GM23338 (cell line): Measurements from ENCODE around the gene RIPK4.

Source experiments
- CREB1 ChIP-seq: fragments of 250-450 bp; sonication (Bioruptor Pico); IDR thresholded peaks from 2 replicates; pipeline ENCODE4 v1.5.0; 2020; ENCODE audit warnings: low read depth, mild to moderate bottlenecking, moderate library complexity
- CTCF ChIP-seq, 2 experiments: fragments of 200-600 bp in 1 of 2; sonication (generic) in 1 of 2; conservative IDR thresholded peaks; 2 replicates each; pipeline versions ENCODE4 v1.5.1 to v1.6.1; 2016 to 2017; ENCODE audit warnings: antibody characterized with exemption in 2 of 2, low read depth in 2 of 2, mild to moderate bottlenecking in 2 of 2, moderate library complexity in 1 of 2
- ETS1 ChIP-seq: IDR thresholded peaks from 2 replicates; pipeline ENCODE4 v1.6.1; 2016; ENCODE audit warnings: antibody characterized with exemption
- EZH2 ChIP-seq: fragments of 200-600 bp; sonication (generic); IDR thresholded peaks from one replicate; pipeline ENCODE4 v1.8.0; 2017; ENCODE audit warnings: antibody characterized with exemption, mild to moderate bottlenecking, low read depth; ENCODE audit not compliant: unreplicated experiment
- EZH2phosphoT487 ChIP-seq: fragments of 200-600 bp; sonication (generic); IDR thresholded peaks from one replicate; pipeline ENCODE4 v1.8.1; 2018; ENCODE audit warnings: antibody characterized with exemption; ENCODE audit not compliant: unreplicated experiment
- JUNB ChIP-seq: IDR thresholded peaks from one replicate; pipeline ENCODE4 v1.6.1; 2016; ENCODE audit warnings: antibody characterized with exemption; ENCODE audit not compliant: unreplicated experiment
- NANOG ChIP-seq: IDR thresholded peaks from 2 replicates; pipeline ENCODE4 v1.6.1; 2016; ENCODE audit warnings: antibody characterized with exemption, borderline replicate concordance
- POLR2AphosphoS5 ChIP-seq: IDR thresholded peaks from 2 replicates; pipeline ENCODE4 v1.6.1; 2016; ENCODE audit warnings: antibody characterized with exemption, low read depth
- ZNF331 ChIP-seq: fragments of 250-450 bp; sonication (Bioruptor Pico); IDR thresholded peaks from 2 replicates; pipeline ENCODE4 v1.5.0; 2020; ENCODE audit warnings: low read depth, mild to moderate bottlenecking, moderate library complexity
- ZNF462 ChIP-seq: fragments of 250-450 bp; sonication (Bioruptor Pico); IDR thresholded peaks from 2 replicates; pipeline ENCODE4 v1.5.0; 2020; ENCODE audit warnings: mild to moderate bottlenecking, moderate library complexity
- TF ChIP-seq, protein P1 (sequence below): IDR thresholded peaks from one replicate; pipeline ENCODE4 v1.6.1; 2018; ENCODE audit warnings: antibody characterized with exemption; ENCODE audit not compliant: unreplicated experiment

DNA sequence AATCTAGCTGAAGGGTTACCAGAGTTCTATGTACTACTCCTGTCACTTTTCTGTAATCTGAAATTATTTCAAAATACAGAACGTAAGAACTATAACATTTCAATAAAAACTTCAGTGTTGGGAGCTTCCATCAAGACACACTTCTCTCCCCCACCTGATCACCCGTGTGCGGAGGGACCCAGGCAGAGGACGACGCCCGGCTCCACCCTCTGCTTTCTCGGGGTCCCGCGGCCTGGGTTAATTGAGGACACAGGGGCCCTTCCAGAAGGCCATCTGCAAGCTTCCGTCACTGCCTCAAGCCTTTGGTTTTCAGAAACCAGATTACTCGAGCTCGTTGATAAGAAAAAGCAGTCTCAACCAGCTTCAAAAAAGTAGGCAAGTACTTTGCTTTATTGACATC lies 27.8 kb downstream of the RIPK4 start:
- TF ChIP-seq EZH2 (no peak), ETS1 (no peak), CTCF (conservative IDR thresholded peaks at IDR 0.05; ENCODE audit: low read depth in 2 of 2) (no peak), CREB1 (CRISPR knock-in tag) (no peak), EZH2phosphoT487 (no peak), JUNB (no peak), POLR2AphosphoS5 (no peak), ZNF331 (CRISPR knock-in tag) (no peak), NANOG (no peak), ZNF462 (no peak)
- TF ChIP-seq, protein P1, sequence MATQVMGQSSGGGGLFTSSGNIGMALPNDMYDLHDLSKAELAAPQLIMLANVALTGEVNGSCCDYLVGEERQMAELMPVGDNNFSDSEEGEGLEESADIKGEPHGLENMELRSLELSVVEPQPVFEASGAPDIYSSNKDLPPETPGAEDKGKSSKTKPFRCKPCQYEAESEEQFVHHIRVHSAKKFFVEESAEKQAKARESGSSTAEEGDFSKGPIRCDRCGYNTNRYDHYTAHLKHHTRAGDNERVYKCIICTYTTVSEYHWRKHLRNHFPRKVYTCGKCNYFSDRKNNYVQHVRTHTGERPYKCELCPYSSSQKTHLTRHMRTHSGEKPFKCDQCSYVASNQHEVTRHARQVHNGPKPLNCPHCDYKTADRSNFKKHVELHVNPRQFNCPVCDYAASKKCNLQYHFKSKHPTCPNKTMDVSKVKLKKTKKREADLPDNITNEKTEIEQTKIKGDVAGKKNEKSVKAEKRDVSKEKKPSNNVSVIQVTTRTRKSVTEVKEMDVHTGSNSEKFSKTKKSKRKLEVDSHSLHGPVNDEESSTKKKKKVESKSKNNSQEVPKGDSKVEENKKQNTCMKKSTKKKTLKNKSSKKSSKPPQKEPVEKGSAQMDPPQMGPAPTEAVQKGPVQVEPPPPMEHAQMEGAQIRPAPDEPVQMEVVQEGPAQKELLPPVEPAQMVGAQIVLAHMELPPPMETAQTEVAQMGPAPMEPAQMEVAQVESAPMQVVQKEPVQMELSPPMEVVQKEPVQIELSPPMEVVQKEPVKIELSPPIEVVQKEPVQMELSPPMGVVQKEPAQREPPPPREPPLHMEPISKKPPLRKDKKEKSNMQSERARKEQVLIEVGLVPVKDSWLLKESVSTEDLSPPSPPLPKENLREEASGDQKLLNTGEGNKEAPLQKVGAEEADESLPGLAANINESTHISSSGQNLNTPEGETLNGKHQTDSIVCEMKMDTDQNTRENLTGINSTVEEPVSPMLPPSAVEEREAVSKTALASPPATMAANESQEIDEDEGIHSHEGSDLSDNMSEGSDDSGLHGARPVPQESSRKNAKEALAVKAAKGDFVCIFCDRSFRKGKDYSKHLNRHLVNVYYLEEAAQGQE: no peak
